HG02840 (cell line): Measurements from ENCODE around the gene ANKRD29.
"Not testable (repeated sequence)": the region's sequence is repeated elsewhere in the genome, so short reads cannot be mapped to it uniquely, and the experiment has no call there.

Experiments used
- ATAC-seq: cut with Tn5 transposase; IDR thresholded peaks from one replicate; pipeline ENCODE4 v1.9.1; 2021; ENCODE audit warnings: mild to moderate bottlenecking, moderate library complexity, moderate number of reproducible peaks; ENCODE audit not compliant: unreplicated experiment, low FRiP score

Gene ANKRD29

GRCh38 chr18:23585007-23585871 is 77.5 kb downstream of the ANKRD29 start:
- no peak for ATAC-seq

GRCh38 chr18:23584019-23584983 is 78.4 kb downstream of the ANKRD29 start:
- no peak for ATAC-seq

- ATAC-seq: no peak
These were observed 79.4 kb downstream of the ANKRD29 start for GRCh38 chr18:23583071-23583865.

GRCh38 chr18:23580677-23581367 is 81.9 kb downstream of the ANKRD29 start:
- no peak for ATAC-seq

- ATAC-seq: no peak
These were observed 83.6 kb downstream of the ANKRD29 start for GRCh38 chr18:23578891-23579653.

- no peak for ATAC-seq
These were observed 84.5 kb downstream of the ANKRD29 start for GRCh38 chr18:23578067-23578701.

- ATAC-seq: not testable (repeated sequence)
These were observed 85.2 kb downstream of the ANKRD29 start for GRCh38 chr18:23577521-23577920.

GRCh38 chr18:23575309-23575651 is 87.4 kb downstream of the ANKRD29 start:
- ATAC-seq: no peak

GRCh38 chr18:23574611-23575308 is 88.0 kb downstream of the ANKRD29 start:
- no peak for ATAC-seq

- ATAC-seq: no peak
These were observed 88.9 kb downstream of the ANKRD29 start for GRCh38 chr18:23573626-23574431.

GRCh38 chr18:23573020-23573419 is 89.7 kb downstream of the ANKRD29 start:
- ATAC-seq: no peak

GRCh38 chr18:23572570-23572969 is 90.1 kb downstream of the ANKRD29 start:
- no peak for ATAC-seq

GRCh38 chr18:23572012-23572411 is 90.7 kb downstream of the ANKRD29 start:
- ATAC-seq: no peak

- ATAC-seq: no peak
These were observed 91.7 kb downstream of the ANKRD29 start for GRCh38 chr18:23570912-23571504.

GRCh38 chr18:23569299-23570063 is 93.2 kb downstream of the ANKRD29 start:
- ATAC-seq: no peak
